SK-N-MC (cell line): ENCODE results near the gene PARD3.
"Not testable (repeated sequence)": the region's sequence is repeated elsewhere in the genome, so short reads cannot be mapped to it uniquely, and the experiment has no call there.

ENCODE experiments used
- DNase-seq: peaks from one replicate; pipeline ENCODE4 v3.0.0-alpha.2; 2011; ENCODE audit warnings: low read depth, low spot score
- H3K27ac ChIP-seq: fragments of 200-600 bp; sonication (generic); 2 replicates; pipeline ENCODE4 v1.5.1; 2016; ENCODE audit warnings: mixed run types
- H3K36me3 ChIP-seq: fragments of 200-600 bp; sonication (generic); 2 replicates; pipeline ENCODE4 v1.6.1; 2017; ENCODE audit warnings: antibody characterized with exemption, low read length, mixed read lengths; ENCODE audit not compliant: insufficient read depth
- H3K4me3 ChIP-seq: fragments of 200-600 bp; sonication (generic); 2 replicates; pipeline ENCODE4 v1.5.1; 2016
- H3K9ac ChIP-seq: fragments of 200-600 bp; sonication (generic); 2 replicates; pipeline ENCODE4 v1.8.0; 2017; ENCODE audit warnings: mixed run types, mixed read lengths; ENCODE audit not compliant: insufficient read length
- H3K9me3 ChIP-seq: fragments of 200-600 bp; sonication (generic); 2 replicates; pipeline ENCODE4 v1.6.1; 2017; ENCODE audit warnings: low read depth, mild to moderate bottlenecking, antibody characterized with exemption, low read length, moderate library complexity, mixed read lengths
- EZH2 ChIP-seq: fragments of 200-600 bp; sonication (generic); IDR thresholded peaks from one replicate; pipeline ENCODE4 v1.6.1; 2017; ENCODE audit warnings: antibody characterized with exemption
- FOXP2 ChIP-seq: optimal IDR thresholded peaks from 2 replicates; pipeline ENCODE3; 2011; ENCODE audit warnings: mild to moderate bottlenecking, moderate library complexity; ENCODE audit not compliant: insufficient read depth; ENCODE audit errors: extremely low read length, control extremely low read depth
- POLR2AphosphoS5 ChIP-seq: IDR thresholded peaks from 2 replicates; pipeline ENCODE4 v1.6.1; 2012; ENCODE audit warnings: mild to moderate bottlenecking, low read depth, low read length, borderline replicate concordance

Gene PARD3

DNA sequence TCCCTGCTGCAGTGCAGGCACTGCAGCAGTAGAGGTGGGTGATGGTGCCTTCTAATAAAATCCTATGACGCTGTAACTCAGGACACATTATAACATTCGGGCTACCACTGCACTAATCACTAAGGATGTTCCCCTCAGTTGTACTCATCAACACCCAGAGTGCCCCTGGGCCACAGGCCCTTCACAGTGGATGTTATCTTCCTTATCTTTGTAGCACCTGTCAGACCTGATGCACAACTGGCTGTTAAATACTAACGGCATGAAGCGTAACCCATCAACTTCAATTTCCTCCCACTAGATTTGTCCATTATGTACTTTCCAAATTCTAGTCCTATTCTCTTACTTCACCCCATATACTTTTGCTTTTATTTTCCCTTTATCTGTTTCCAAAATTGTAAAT is 66.3 kb downstream of the PARD3 start:
- TF ChIP-seq POLR2AphosphoS5, result no peak
- TF ChIP-seq FOXP2, result no peak
- TF ChIP-seq EZH2, result no peak
- DNase-seq, result no peak
- Histone ChIP-seq H3K4me3 (no peak overlapping the region), H3K9ac (no peak overlapping the region), H3K27ac (no peak overlapping the region), H3K36me3 (no peaks in the 10 kb centered on the region), H3K9me3 (no peaks in the 10 kb centered on the region)

DNA sequence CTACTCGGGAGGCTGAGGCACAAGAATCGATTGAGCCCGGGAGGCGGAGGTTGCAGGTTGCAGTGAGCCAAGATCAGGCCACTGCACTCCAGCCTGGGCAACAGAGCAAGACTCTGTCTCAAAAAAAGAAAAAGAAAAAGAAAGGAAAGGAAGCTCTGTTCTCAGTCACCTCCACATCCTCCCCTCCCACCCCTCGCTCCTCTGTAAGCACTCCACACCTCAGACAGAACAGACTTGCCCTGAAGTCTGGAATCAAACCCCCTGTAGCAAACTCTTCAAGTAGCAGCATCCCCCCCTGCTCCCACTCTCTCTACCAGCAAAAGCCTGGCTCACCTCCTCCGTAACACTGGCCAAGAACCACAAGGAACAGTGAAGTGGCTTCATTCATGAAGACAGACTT is 66.7 kb downstream of the PARD3 start:
- no peak overlapping the region for H3K9ac ChIP-seq
- H3K36me3 ChIP-seq, result no peaks in the 10 kb centered on the region
- no peak for DNase-seq
- H3K9me3 ChIP-seq, result no peaks in the 10 kb centered on the region
- no peak overlapping the region for H3K4me3 ChIP-seq
- H3K27ac ChIP-seq, result no peak overlapping the region
- no peak for TF ChIP-seq EZH2
- no peak for TF ChIP-seq POLR2AphosphoS5
- TF ChIP-seq FOXP2, result no peak

DNA sequence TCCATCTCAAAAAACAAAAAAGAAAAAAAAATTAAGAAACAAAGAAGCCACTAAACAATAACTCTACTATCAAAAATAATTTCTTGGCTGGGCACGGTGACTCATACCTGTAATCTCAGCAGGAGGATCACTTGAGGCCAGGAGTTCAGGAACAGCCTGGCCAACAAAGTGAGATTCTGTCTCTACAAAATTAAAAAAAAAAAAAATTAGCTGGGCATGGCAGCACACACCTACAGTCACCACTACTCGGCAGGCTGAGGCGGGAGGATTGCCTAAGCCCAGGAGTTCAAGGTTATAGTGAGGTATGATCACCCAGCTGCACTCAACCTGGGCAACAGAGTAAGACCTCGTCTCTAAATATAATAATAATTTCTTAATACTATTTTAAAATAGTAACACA is 69.0 kb downstream of the PARD3 start:
- no peak overlapping the region for H3K4me3 ChIP-seq
- no peak overlapping the region for H3K9ac ChIP-seq
- no peaks in the 10 kb centered on the region for H3K9me3 ChIP-seq
- TF ChIP-seq POLR2AphosphoS5 (no peak), EZH2 (no peak), FOXP2 (no peak)
- H3K27ac ChIP-seq, result no peak overlapping the region
- H3K36me3 ChIP-seq, result no peaks in the 10 kb centered on the region
- DNase-seq, result no peak

DNA sequence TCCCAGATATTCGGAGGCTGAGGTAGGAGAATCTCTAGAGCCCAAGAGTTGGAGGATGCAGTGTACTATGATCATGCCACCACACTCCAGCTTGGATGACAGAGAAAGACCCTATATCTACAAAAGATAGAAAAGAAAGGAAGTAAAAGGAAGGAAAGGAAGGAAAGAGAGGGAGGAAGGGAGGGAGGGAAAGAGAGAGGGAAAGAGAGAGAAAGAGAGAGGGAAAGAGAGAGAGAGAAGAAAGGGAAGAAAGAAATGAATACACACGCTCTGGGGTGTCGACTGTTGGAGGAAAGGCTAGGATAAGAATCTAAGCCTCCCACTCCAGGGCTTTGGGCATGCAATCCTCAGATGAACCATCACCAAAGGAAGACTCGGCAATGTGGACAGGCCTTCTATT is 69.9 kb downstream of the PARD3 start:
- Histone ChIP-seq H3K36me3 (no peaks in the 10 kb centered on the region), H3K27ac (no peak overlapping the region), H3K4me3 (no peak overlapping the region), H3K9ac (no peak overlapping the region), H3K9me3 (no peaks in the 10 kb centered on the region)
- TF ChIP-seq POLR2AphosphoS5, result no peak
- TF ChIP-seq FOXP2, result no peak
- TF ChIP-seq EZH2, result no peak
- no peak for DNase-seq

DNA sequence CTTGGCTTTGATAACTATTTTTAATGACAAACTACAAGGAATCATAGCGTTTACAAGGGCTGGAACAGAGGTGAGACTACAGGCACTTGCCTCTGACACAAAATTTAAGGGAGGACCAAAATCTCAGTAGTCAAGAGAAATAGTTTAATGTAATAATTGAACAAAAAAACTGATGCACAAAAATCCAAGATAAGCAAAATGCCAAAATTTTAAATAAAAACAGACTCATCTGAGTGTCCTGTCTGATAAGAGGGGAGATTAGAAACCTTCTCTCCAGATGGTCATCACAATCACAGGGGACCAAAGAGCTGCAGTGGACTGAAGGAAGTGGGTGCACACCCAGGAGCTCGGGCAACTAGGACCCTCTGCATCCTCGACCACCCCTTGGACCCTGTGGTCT is 70.5 kb downstream of the PARD3 start:
- TF ChIP-seq EZH2, result no peak
- no peak for TF ChIP-seq FOXP2
- TF ChIP-seq POLR2AphosphoS5, result no peak
- DNase-seq, result no peak
- Histone ChIP-seq H3K9ac (no peak overlapping the region), H3K9me3 (no peaks in the 10 kb centered on the region), H3K27ac (no peak overlapping the region), H3K36me3 (no peaks in the 10 kb centered on the region), H3K4me3 (no peak overlapping the region)

DNA sequence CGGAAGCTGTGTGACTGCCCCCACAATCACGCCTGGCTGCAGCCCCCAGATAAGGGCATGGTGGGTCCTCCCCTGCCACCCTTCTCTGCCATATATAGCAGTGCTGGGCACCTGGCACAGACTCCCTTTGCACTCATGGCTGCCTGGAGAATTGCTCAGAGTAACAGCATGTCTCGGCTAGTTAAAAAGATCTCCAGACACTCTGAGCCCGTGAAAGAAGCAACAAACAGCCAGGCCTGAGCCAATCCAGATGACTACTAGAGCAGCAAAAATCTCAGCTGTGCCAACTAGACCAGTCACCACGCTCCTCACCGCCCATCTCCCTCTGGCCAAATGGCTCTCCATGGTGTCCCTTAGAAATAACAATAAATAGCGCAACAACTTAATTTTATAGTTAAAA is 71.3 kb downstream of the PARD3 start:
- H3K4me3 ChIP-seq, result no peak overlapping the region
- H3K9ac ChIP-seq, result no peak overlapping the region
- no peak overlapping the region for H3K27ac ChIP-seq
- no peak for TF ChIP-seq POLR2AphosphoS5
- TF ChIP-seq EZH2, result no peak
- no peak for TF ChIP-seq FOXP2
- H3K36me3 ChIP-seq, result no peaks in the 10 kb centered on the region
- H3K9me3 ChIP-seq, result no peaks in the 10 kb centered on the region
- DNase-seq, result no peak

DNA sequence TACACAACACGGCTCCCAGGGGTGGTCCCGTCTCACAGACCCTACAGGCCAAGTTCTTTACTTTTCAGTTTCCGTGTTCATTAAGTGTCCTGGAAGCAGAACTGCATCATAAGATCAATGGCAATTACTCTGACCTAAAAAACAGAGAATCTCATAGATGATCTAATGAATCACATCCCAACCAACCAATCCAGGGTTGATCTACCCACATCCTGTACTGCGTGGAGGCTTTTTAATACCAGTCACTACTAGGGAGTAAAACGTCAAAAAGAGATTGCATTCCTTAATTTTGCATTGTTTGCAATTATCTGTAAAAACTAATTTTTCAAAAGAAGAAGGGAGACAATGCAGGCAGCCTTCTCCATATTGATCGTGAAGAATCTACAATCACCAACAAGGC is 72.6 kb downstream of the PARD3 start:
- Histone ChIP-seq H3K9ac (no peak overlapping the region), H3K9me3 (no peaks in the 10 kb centered on the region), H3K27ac (no peak overlapping the region), H3K4me3 (no peak overlapping the region), H3K36me3 (no peaks in the 10 kb centered on the region)
- DNase-seq, result no peak
- no peak for TF ChIP-seq EZH2
- no peak for TF ChIP-seq POLR2AphosphoS5
- no peak for TF ChIP-seq FOXP2

DNA sequence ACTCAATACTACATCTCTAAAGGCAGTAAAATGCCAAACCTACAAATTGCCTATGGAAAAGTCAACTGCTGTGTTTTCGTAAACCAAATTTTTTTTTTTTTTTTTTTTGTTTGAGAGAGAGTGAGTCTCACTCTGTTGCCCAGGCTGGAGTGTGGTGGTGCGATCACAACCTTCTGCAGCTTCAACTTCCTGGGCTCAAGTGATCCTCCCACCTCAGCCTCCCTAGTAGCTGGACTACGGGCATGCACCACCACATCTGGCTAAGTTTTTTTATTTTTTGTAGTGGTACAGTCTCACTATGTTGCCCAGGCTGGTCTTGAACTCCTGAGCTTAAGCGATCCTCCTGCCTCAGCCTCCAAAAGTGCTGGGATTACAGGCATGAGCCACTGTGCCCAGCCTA is 74.0 kb downstream of the PARD3 start:
- H3K9me3 ChIP-seq, H3K9ac ChIP-seq, H3K27ac ChIP-seq, DNase-seq, H3K36me3 ChIP-seq, H3K4me3 ChIP-seq: not testable (repeated sequence)

DNA sequence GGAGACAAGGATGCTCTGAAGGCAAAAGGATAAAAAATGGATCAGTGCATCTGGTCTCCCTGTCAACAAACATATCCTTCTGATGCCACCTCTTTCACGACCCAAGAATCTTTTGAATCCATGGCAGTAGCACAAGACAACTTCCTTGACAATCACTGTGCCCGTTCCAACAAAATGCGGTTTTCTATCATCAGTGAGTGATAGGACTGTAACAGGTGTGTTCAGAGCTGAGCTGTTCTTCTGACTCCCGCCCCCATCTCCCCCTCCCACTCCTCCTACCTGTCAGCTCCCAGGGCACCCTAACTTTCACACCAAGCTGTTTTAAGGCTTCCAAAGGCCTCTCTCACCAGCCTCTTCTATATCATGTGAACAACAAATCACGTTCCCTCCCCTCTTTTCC is 74.8 kb downstream of the PARD3 start:
- Histone ChIP-seq H3K27ac (no peak overlapping the region), H3K4me3 (0 out of 2 replicates have a peak overlapping the region, but pooled peaks have one; percentile 38), H3K9me3 (no peaks in the 10 kb centered on the region), H3K36me3 (no peaks in the 10 kb centered on the region), H3K9ac (no peak overlapping the region)
- TF ChIP-seq POLR2AphosphoS5 (no peak), FOXP2 (no peak), EZH2 (no peak)
- no peak for DNase-seq
